Measurements from ENCODE around the gene SLC9A8.

- TF ChIP-seq CTCF (IDR thresholded peaks at IDR 0.05; ENCODE audit: borderline replicate concordance, extremely low read depth, low read length, poor library complexity, severe bottlenecking) (no peak), EZH2 (IDR thresholded peaks at IDR 0.05; ENCODE audit: borderline replicate concordance, low read depth, low read length, severe bottlenecking) (no peak)
These were observed 80.8 kb downstream of the SLC9A8 start for GRCh38 chr20:49893242-49894072.
